Smooth muscle cell (in vitro differentiated cells): Measurements from ENCODE around the gene PHLPP1. TPM values are rescaled to one million over a fixed set of nuclear protein-coding genes. Genes with fewer than 3 reads are reported as not detected.

Source experiments
- DNase-seq: peaks from one replicate; lab custom pipeline; 2025; ENCODE audit not compliant: unreplicated experiment; lab: John Stamatoyannopoulos, UW
- H2AFZ ChIP-seq: fragments of 200-600 bp; sonication (generic); 2 replicates; pipeline ENCODE4 v1.6.0; 2016; ENCODE audit warnings: antibody characterized with exemption, low read depth, mild to moderate bottlenecking
- H3F3A ChIP-seq: fragments of 200-600 bp; sonication (generic); 2 replicates; pipeline ENCODE4 v1.6.0; 2017; ENCODE audit warnings: antibody characterized with exemption, low read depth
- H3K27ac ChIP-seq: fragments of 200-600 bp; sonication (generic); 2 replicates; pipeline ENCODE4 v1.5.1; 2016; ENCODE audit warnings: low read depth, mild to moderate bottlenecking
- H3K27me3 ChIP-seq: fragments of 200-600 bp; sonication (generic); 2 replicates; pipeline ENCODE4 v1.6.1; 2016; ENCODE audit warnings: low read depth, mild to moderate bottlenecking
- H3K36me3 ChIP-seq: fragments of 200-600 bp; sonication (generic); 2 replicates; pipeline ENCODE4 v1.5.1; 2016; ENCODE audit warnings: low read depth
- H3K4me1 ChIP-seq: fragments of 200-600 bp; sonication (generic); 2 replicates; pipeline ENCODE4 v1.5.1; 2016; ENCODE audit warnings: low read depth
- H3K4me2 ChIP-seq: fragments of 200-600 bp; sonication (generic); 2 replicates; pipeline ENCODE4 v1.6.0; 2016; ENCODE audit warnings: mild to moderate bottlenecking
- H3K4me3 ChIP-seq: fragments of 200-600 bp; sonication (generic); 2 replicates; pipeline ENCODE4 v1.5.1; 2016; ENCODE audit warnings: mild to moderate bottlenecking
- H3K79me2 ChIP-seq: fragments of 200-600 bp; sonication (generic); 2 replicates; pipeline ENCODE4 v1.6.0; 2016; ENCODE audit warnings: low read depth, mild to moderate bottlenecking
- H3K9ac ChIP-seq: fragments of 200-600 bp; sonication (generic); 2 replicates; pipeline ENCODE4 v1.6.0; 2016; ENCODE audit warnings: low read depth
- H3K9me3 ChIP-seq: fragments of 200-600 bp; sonication (generic); replicated peaks from 2 replicates; pipeline ENCODE4 v1.5.1; 2016; ENCODE audit warnings: low read depth
- H4K20me1 ChIP-seq: fragments of 200-600 bp; sonication (generic); 2 replicates; pipeline ENCODE4 v1.6.0; 2016; ENCODE audit warnings: low read depth
- CTCF ChIP-seq: fragments of 200-600 bp; sonication (generic); IDR thresholded peaks from 2 replicates; pipeline ENCODE4 v1.5.1; 2017; ENCODE audit warnings: borderline replicate concordance, mild to moderate bottlenecking, antibody characterized with exemption; ENCODE audit not compliant: insufficient read depth, poor library complexity, severe bottlenecking
- WGBS: methylation state at CpG from one replicate; pipeline ENCODE4 v1.1.7; 2016; ENCODE audit warnings: low lambda C conversion rate; 5-methylcytosine and 5-hydroxymethylcytosine counted together
- polyA plus RNA-seq: library from polyadenylated mRNA; unstranded; fragments of >200 nt; fragmentation: Nextera tagmentation; extraction: Ambion mirVana; gene quantifications from 2 replicates; pipeline ENCODE4 v1.2.1, GENCODE V29; 2016
- total RNA-seq: library from RNA; depleted of rRNA; stranded (reverse); fragments of >200 nt; gene quantifications from 2 replicates; pipeline ENCODE4 v1.2.3, GENCODE V29; 2014

The PHLPP1 gene
- total and polyA plus RNA-seq, 2 experiments from 2014 or later = 1.1 to 4.3 TPM

GRCh38 chr18:62769216-62769615 lies 53.9 kb downstream of the PHLPP1 start:
- Histone ChIP-seq H3K27me3 (no peaks in the 10 kb centered on the region), H4K20me1 (no peaks in the 10 kb centered on the region), H2AFZ (no peak overlapping the region), H3K9me3 (no peaks in the 10 kb centered on the region), H3K79me2 (peaks cover 29% of the 10 kb centered on the region), H3K4me2 (no peak overlapping the region), H3F3A (no peaks in the 10 kb centered on the region), H3K4me3 (no peak overlapping the region), H3K4me1 (peaks cover 4% of the 10 kb centered on the region), H3K9ac (no peak overlapping the region), H3K27ac (no peak overlapping the region), H3K36me3 (no peaks in the 10 kb centered on the region)
- DNase-seq = no peak
- WGBS = 64% methylated on average over 2 of the region's 2 CpGs
- TF ChIP-seq CTCF = no peak

DNA sequence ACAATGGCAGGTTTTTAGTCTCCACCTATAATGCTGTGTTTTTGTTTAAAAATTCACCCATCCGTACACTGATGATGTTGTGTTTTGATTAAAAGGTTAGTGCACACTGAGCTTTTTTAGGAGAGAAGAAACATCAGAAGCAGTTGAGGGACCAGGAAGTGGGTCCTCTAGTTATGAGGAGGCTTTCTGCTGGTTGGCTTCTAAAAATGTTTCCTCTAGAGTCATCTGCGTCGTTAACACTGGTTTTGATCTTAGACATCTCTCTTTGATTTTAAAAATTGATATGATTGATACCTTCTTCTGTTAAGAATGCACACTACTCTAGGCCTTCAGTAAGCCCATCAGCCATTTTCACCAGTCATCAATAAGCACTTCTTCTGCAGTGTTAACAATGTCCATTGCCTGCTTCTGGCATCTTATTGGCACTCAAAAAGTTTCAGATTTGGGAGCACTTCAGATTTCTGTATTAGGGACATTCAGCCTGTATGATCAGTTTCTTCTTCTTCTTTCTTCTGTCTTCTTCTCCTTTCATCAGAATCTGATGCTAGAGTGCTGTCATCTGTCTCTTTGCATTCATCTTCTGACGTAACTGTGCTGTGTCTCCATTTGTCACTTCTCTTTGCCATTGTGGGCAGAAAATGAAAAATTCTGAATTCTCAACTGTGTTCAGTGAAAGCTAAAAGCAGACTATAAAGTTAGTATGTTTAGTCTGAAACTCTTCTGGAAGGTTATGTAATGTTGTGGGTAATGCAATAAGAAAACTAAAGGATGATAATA lies 56.3 kb downstream of the PHLPP1 start:
- no peak for TF ChIP-seq CTCF
- Histone ChIP-seq H3K36me3 (no peaks in the 10 kb centered on the region), H2AFZ (no peak overlapping the region), H3K4me1 (peaks cover 6% of the 10 kb centered on the region), H3K4me2 (no peak overlapping the region), H4K20me1 (no peaks in the 10 kb centered on the region), H3K27ac (no peak overlapping the region), H3K9ac (no peak overlapping the region), H3K27me3 (no peaks in the 10 kb centered on the region), H3K4me3 (no peak overlapping the region), H3K79me2 (peaks cover 38% of the 10 kb centered on the region), H3F3A (no peaks in the 10 kb centered on the region), H3K9me3 (no peaks in the 10 kb centered on the region)
- no peak for DNase-seq
- 90% methylated on average over 4 of the region's 4 CpGs for WGBS

DNA sequence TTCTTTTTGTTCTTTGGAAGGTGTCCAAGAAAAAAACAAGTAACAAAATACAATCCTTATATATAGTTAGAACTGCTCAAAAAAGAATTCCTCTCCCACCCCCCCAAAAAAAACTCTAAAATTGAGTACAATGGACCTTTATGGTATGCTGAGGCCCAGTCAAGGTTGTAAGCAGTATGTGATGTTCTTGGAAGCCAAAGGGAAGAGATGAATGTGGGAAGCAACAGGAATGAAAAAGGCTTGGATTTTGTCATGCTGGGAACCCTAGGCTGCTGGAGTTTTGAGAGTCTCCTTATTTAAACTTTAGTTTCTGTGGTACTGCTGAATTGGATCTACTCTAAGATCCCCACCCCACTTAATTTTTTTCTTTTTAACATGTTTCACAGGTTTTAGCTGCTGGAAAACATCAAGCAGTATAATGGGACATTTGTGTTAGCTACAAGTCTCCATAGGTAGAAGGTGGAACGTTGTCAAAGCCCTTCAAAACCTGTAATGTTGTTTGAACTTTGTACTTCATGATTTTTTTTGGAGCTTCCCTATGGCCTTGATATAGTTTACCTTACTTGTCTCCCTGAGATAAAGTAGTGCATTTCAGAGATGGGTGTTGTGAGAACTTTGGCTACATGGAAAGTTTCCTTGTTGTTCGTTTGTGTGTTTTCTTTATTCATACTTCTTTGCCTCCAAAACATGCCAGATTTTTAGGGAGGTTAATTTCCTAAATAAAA lies 57.7 kb downstream of the PHLPP1 start:
- H3K79me2 ChIP-seq = peaks cover 39% of the 10 kb centered on the region
- no peak overlapping the region for H3K27ac ChIP-seq
- H3K4me2 ChIP-seq = no peak overlapping the region

More for the DNA sequence above, 57.7 kb downstream of the PHLPP1 start:
- WGBS = 93% methylated on average over 2 of the region's 2 CpGs
- Histone ChIP-seq H3K4me3 (no peak overlapping the region), H3F3A (no peaks in the 10 kb centered on the region), H3K9me3 (no peaks in the 10 kb centered on the region), H3K4me1 (peaks cover 6% of the 10 kb centered on the region), H3K27me3 (no peaks in the 10 kb centered on the region), H3K36me3 (no peaks in the 10 kb centered on the region), H4K20me1 (no peaks in the 10 kb centered on the region), H2AFZ (no peak overlapping the region), H3K9ac (no peak overlapping the region)
- DNase-seq = no peak
- no peak for TF ChIP-seq CTCF
